OCI-LY7 (cell line): Measurements from ENCODE around the gene BRSK2. TPM values are rescaled to one million over a fixed set of nuclear protein-coding genes. Genes with fewer than 3 reads are reported as not detected.

ENCODE experiments used
- BruUV-seq: library from RNA; stranded (reverse); fragments of 400-500 nt; replicated peaks from 2 replicates; lab custom pipeline; 2021; lab: Mats Ljungman, UMichigan
- CTCF ChIA-PET: fragments of 300-600 bp; sonication (Branson Sonifier 250); formaldehyde crosslinking; loops from one replicate; lab custom pipeline; 2022; ENCODE audit warnings: antibody characterized with exemption; ENCODE audit not compliant: unreplicated experiment; lab: Charles Lee
- POLR2A ChIA-PET: fragments of 300-600 bp; sonication (Branson Sonifier 250); formaldehyde crosslinking; loops from one replicate; lab custom pipeline; 2022; ENCODE audit warnings: antibody characterized with exemption; lab: Charles Lee
- DNase-seq: peaks from one replicate; pipeline ENCODE4 v3.0.0-alpha.2; 2015; ENCODE audit warnings: low spot score
- H2AFZ ChIP-seq: fragments of 200-600 bp; sonication (generic), shearing (Covaris generic); 2 replicates; pipeline ENCODE4 v1.6.1; 2014; ENCODE audit warnings: mild to moderate bottlenecking, antibody characterized with exemption, low read length, moderate library complexity
- H3K27ac ChIP-seq: fragments of 200-600 bp; sonication (generic); 2 replicates; pipeline ENCODE4 v1.5.1; 2014; ENCODE audit warnings: mixed run types, low read depth, mild to moderate bottlenecking, moderate library complexity, low read length, inconsistent platforms; ENCODE audit not compliant: poor library complexity, severe bottlenecking
- H3K36me3 ChIP-seq: fragments of 200-600 bp; sonication (generic); 2 replicates; pipeline ENCODE4 v1.6.1; 2014; ENCODE audit warnings: mild to moderate bottlenecking, antibody characterized with exemption, low read length, moderate library complexity, mixed read lengths; ENCODE audit not compliant: insufficient read depth
- H3K4me1 ChIP-seq: fragments of 200-600 bp; sonication (generic); 2 replicates; pipeline ENCODE4 v1.5.1; 2014; ENCODE audit warnings: mild to moderate bottlenecking, low read length; ENCODE audit not compliant: insufficient read depth, poor library complexity, severe bottlenecking
- H3K4me2 ChIP-seq: fragments of 200-600 bp; sonication (generic); 2 replicates; pipeline ENCODE4 v1.6.1; 2014; ENCODE audit warnings: mild to moderate bottlenecking, low read length
- H3K4me3 ChIP-seq: fragments of 200-600 bp; sonication (generic); 2 replicates; pipeline ENCODE4 v1.5.1; 2014; ENCODE audit warnings: mild to moderate bottlenecking, low read depth, low read length; ENCODE audit not compliant: poor library complexity, severe bottlenecking
- H3K79me2 ChIP-seq: fragments of 200-600 bp; sonication (generic); 2 replicates; pipeline ENCODE4 v1.6.1; 2016; ENCODE audit warnings: low read depth, mild to moderate bottlenecking, low read length, moderate library complexity, mixed read lengths; ENCODE audit not compliant: insufficient read depth
- H3K9me2 ChIP-seq: fragments of 200-600 bp; sonication (generic); 2 replicates; pipeline ENCODE4 v1.6.1; 2016; ENCODE audit warnings: mild to moderate bottlenecking, low read length, mixed read lengths; ENCODE audit not compliant: insufficient read depth
- H3K9me3 ChIP-seq: fragments of 200-600 bp; sonication (generic); 2 replicates; pipeline ENCODE4 v1.6.1; 2014; ENCODE audit warnings: mild to moderate bottlenecking, mixed run types, low read length, mixed read lengths
- H4K20me1 ChIP-seq: fragments of 200-600 bp; sonication (generic); 2 replicates; pipeline ENCODE4 v1.6.1; 2014; ENCODE audit warnings: mild to moderate bottlenecking, antibody characterized with exemption, low read length, moderate library complexity, mixed read lengths; ENCODE audit not compliant: insufficient read depth
- EZH2phosphoT487 ChIP-seq: fragments of 200-600 bp; sonication (generic); IDR thresholded peaks from 2 replicates; pipeline ENCODE4 v1.6.1; 2018; ENCODE audit warnings: low read depth, borderline replicate concordance, mild to moderate bottlenecking, mixed run types, antibody characterized with exemption, low read length, moderate library complexity, mixed read lengths
- intact Hi-C: fragments of 100-400 bp; cut with micrococcal nuclease; formaldehyde crosslinking; loops from one replicate; pipeline ENCODE4 v1.10.0; 2022; ENCODE audit not compliant: unreplicated experiment
- total RNA-seq, 2 experiments: library from RNA; depleted of rRNA in 1 of 2; stranded (reverse); fragments of >200 nt in 1 of 2; shearing (Covaris generic) in 1 of 2; gene quantifications; 2 replicates each; pipeline ENCODE4 v1.2.3, GENCODE V29; 2014 to 2022
- TF ChIP-seq, protein P1 (sequence below): fragments of 200-600 bp; sonication (generic); conservative IDR thresholded peaks from 2 replicates; pipeline ENCODE4 v1.5.1; 2014; ENCODE audit warnings: mild to moderate bottlenecking, antibody characterized with exemption, low read length, moderate library complexity, mixed read lengths

BRSK2 gene
- total RNA-seq, 2 experiments from 2014 or later = not detected

GRCh38 chr11:1503708-1504104 lies 114.0 kb downstream of the BRSK2 start:
- H3K27ac ChIP-seq = no peak overlapping the region
- no peak for DNase-seq
- no peaks in the 10 kb centered on the region for H3K9me2 ChIP-seq
- H3K4me1 ChIP-seq = peaks cover 8% of the 10 kb centered on the region
- BruUV-seq = no TSS peak
- no peak overlapping the region for H3K4me2 ChIP-seq
- CTCF ChIA-PET = no interaction called here
- no peak overlapping the region for H3K4me3 ChIP-seq
- H4K20me1 ChIP-seq = no peaks in the 10 kb centered on the region; the same call in 1 of the 2 replicates
- intact Hi-C loops = no loop called here
- no peak overlapping the region for H2AFZ ChIP-seq
- no peaks in the 10 kb centered on the region for H3K9me3 ChIP-seq
- H3K79me2 ChIP-seq = no peaks in the 10 kb centered on the region
- TF ChIP-seq EZH2phosphoT487 = no peak
- TF ChIP-seq, protein P1, sequence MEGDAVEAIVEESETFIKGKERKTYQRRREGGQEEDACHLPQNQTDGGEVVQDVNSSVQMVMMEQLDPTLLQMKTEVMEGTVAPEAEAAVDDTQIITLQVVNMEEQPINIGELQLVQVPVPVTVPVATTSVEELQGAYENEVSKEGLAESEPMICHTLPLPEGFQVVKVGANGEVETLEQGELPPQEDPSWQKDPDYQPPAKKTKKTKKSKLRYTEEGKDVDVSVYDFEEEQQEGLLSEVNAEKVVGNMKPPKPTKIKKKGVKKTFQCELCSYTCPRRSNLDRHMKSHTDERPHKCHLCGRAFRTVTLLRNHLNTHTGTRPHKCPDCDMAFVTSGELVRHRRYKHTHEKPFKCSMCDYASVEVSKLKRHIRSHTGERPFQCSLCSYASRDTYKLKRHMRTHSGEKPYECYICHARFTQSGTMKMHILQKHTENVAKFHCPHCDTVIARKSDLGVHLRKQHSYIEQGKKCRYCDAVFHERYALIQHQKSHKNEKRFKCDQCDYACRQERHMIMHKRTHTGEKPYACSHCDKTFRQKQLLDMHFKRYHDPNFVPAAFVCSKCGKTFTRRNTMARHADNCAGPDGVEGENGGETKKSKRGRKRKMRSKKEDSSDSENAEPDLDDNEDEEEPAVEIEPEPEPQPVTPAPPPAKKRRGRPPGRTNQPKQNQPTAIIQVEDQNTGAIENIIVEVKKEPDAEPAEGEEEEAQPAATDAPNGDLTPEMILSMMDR = no peak
- no peaks in the 10 kb centered on the region for H3K36me3 ChIP-seq
- POLR2A ChIA-PET = no interaction called here

GRCh38 chr11:1504138-1504537 lies 114.4 kb downstream of the BRSK2 start:
- intact Hi-C loops = no loop called here
- TF ChIP-seq EZH2phosphoT487 = no peak
- TF ChIP-seq, protein P1 = no peak
- no peaks in the 10 kb centered on the region for H3K9me3 ChIP-seq
- H3K9me2 ChIP-seq = no peaks in the 10 kb centered on the region
- H3K79me2 ChIP-seq = no peaks in the 10 kb centered on the region
- no peak overlapping the region for H3K4me2 ChIP-seq
- no peak overlapping the region for H3K27ac ChIP-seq
- no peak for DNase-seq
- no peak overlapping the region for H3K4me3 ChIP-seq
- ChIA-PET POLR2A (no interaction called here), CTCF (no interaction called here)
- H3K4me1 ChIP-seq = peaks cover 8% of the 10 kb centered on the region
- no TSS peak for BruUV-seq
- no peaks in the 10 kb centered on the region for H3K36me3 ChIP-seq
- H2AFZ ChIP-seq = no peak overlapping the region
- no peaks in the 10 kb centered on the region; the same call in 1 of the 2 replicates for H4K20me1 ChIP-seq

- no peaks in the 10 kb centered on the region for H3K9me2 ChIP-seq
- no peaks in the 10 kb centered on the region for H3K79me2 ChIP-seq
- peaks cover 3% of the 10 kb centered on the region; the same call in 1 of the 2 replicates for H4K20me1 ChIP-seq
- POLR2A ChIA-PET = no interaction called here
- H3K4me2 ChIP-seq = no peak overlapping the region
- CTCF ChIA-PET = no interaction called here
- intact Hi-C loops = no loop called here
- BruUV-seq = no TSS peak
- H3K27ac ChIP-seq = no peak overlapping the region
- H3K4me1 ChIP-seq = peaks cover 8% of the 10 kb centered on the region
- TF ChIP-seq, protein P1 = no peak
- no peak for TF ChIP-seq EZH2phosphoT487
- no peaks in the 10 kb centered on the region for H3K9me3 ChIP-seq
- no peaks in the 10 kb centered on the region for H3K36me3 ChIP-seq
- H2AFZ ChIP-seq = no peak overlapping the region
- no peak overlapping the region for H3K4me3 ChIP-seq
- DNase-seq = no peak
These were observed 115.0 kb downstream of the BRSK2 start for GRCh38 chr11:1504581-1505290.
